Mononuclear cell (primary cell): ENCODE measurements around the gene IFT27. TPM values are rescaled to one million over a fixed set of nuclear protein-coding genes. Genes with fewer than 3 reads are reported as not detected.

Experiments used
- H3K27me3 ChIP-seq: 2 replicates; pipeline ENCODE4 v1.6.0; 2011; ENCODE audit warnings: low read length, control low read depth; ENCODE audit not compliant: insufficient read depth
- H3K4me1 ChIP-seq: 2 replicates; pipeline ENCODE4 v1.5.1; 2011; ENCODE audit warnings: mild to moderate bottlenecking, low read length, control low read depth; ENCODE audit not compliant: insufficient read depth
- H3K4me3 ChIP-seq: 2 replicates; pipeline ENCODE4 v1.5.1; 2011; ENCODE audit warnings: mild to moderate bottlenecking, low read length, moderate library complexity
- H3K9me3 ChIP-seq: 2 replicates; pipeline ENCODE4 v1.5.1; 2011; ENCODE audit warnings: low read depth, mild to moderate bottlenecking, control low read depth, low read length
- total RNA-seq: library from RNA; depleted of rRNA; stranded (reverse); fragments of >200 nt; gene quantifications from one replicate; pipeline ENCODE4 v1.2.3, GENCODE V29; 2012

Gene IFT27, protein sequence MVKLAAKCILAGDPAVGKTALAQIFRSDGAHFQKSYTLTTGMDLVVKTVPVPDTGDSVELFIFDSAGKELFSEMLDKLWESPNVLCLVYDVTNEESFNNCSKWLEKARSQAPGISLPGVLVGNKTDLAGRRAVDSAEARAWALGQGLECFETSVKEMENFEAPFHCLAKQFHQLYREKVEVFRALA
- total RNA-seq = 1.6 TPM

DNA sequence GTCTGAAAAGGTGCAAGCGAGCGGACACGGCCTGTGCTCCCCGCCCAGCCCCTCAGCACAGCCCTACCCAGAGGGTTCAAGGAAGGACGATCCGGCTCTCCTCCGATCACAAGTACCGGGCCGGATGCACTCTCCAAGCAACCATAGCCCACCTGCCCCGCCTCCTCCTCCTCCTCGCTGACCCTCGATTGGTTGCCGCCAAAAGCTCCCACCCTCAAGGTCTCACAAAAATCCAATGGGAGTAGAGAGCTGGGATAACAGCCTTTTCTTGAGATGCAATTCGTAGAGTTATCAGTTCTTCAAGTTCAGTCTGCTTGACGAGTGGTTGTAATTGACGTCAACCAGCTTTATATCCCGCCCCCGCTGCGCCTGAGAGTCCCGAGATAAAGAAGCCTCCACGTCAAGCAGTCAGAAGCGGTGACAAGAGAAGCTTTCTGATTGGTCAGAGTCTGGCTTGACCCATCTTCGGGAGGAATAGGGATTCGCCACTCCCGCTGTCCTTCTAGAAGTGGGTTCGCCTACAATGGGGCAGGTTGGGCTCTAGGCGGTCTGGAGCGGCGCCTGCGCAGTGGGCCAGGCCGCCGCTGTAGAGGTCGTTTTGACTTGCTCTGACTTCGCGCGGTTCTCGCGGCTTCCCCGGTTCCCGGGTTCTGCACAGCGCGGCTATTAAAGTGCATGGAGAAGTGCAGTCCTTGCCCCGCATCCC is at the start of gene IFT27:
IFT27 (minus strand) TSS at position 156 of the 706 bp plus-strand sequence. CDS start 412 bp downstream, outside the sequence.
- H3K27me3 ChIP-seq = no peaks in the 10 kb centered on the region
- H3K9me3 ChIP-seq = no peaks in the 10 kb centered on the region
- H3K4me3 ChIP-seq = peak within 1 kb of the TSS; percentile 56
- H3K4me1 ChIP-seq = peaks cover 24% of the 10 kb centered on the region

- peaks cover 46% of the 10 kb centered on the region for H3K27me3 ChIP-seq
- no peaks in the 10 kb centered on the region for H3K9me3 ChIP-seq
- no peak overlapping the region for H3K4me3 ChIP-seq
- H3K4me1 ChIP-seq = no peaks in the 10 kb centered on the region
These were observed 48.7 kb upstream of the IFT27 start for GRCh38 chr22:36824655-36825054.

DNA sequence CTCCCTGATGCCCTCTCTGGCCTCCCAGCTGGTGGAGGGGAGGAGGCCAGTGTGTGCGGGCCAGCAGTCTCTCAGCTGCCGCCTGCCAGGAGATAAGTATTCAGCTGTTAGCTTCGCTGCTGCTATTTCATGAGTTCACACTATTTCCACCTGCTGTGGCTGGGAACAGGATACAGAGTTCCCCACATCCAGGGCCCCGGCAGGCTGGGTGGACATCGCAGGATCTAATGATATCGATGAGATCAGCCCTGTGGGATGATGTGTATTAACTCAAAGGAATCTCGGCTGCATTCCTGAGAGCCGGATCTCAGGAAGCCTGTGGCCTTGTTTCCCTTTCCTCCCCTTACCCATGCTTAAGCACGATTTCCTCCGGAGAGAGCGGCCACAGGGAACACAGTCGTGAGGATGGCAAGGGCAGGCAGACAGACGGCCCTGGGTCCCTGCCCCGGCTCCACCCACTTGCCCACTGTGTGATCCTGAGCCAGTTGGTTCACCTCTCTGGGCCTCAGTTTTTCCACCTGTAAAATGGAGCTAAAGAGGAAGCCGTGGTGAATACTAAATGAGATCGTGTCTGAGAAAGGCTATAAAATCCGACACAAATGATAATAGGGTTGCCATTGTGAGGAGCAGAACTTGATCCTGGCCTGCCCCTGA is 47.4 kb upstream of the IFT27 start:
- Histone ChIP-seq H3K27me3 (peaks cover 40% of the 10 kb centered on the region), H3K4me1 (no peaks in the 10 kb centered on the region), H3K4me3 (no peak overlapping the region), H3K9me3 (no peaks in the 10 kb centered on the region)

DNA sequence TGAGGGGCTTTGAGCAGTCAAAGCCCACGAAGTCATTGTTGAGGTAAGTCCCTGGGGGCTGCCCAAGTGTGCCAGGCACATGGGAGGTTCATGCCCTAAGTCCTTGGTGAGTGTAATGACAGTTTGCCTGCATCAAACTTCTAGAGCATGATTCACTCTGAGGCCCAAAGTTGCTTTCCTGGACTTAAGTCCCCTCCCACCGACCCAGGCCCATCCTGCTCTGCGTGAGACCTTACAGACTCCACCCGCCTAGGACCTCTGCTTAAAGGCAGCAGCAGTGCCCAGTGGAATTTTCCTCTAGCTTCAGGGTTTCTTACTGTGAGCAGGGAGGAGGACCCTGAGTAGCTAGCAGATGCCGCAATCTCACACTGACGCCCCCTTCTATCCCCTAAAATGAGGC is 46.7 kb upstream of the IFT27 start:
- no peak overlapping the region for H3K4me3 ChIP-seq
- H3K27me3 ChIP-seq = peaks cover 42% of the 10 kb centered on the region
- H3K9me3 ChIP-seq = no peaks in the 10 kb centered on the region
- no peaks in the 10 kb centered on the region for H3K4me1 ChIP-seq

GRCh38 chr22:36819112-36819511 is 43.2 kb upstream of the IFT27 start:
- Histone ChIP-seq H3K9me3 (no peaks in the 10 kb centered on the region), H3K4me3 (no peak overlapping the region), H3K27me3 (peaks cover 62% of the 10 kb centered on the region), H3K4me1 (peaks cover 11% of the 10 kb centered on the region)

DNA sequence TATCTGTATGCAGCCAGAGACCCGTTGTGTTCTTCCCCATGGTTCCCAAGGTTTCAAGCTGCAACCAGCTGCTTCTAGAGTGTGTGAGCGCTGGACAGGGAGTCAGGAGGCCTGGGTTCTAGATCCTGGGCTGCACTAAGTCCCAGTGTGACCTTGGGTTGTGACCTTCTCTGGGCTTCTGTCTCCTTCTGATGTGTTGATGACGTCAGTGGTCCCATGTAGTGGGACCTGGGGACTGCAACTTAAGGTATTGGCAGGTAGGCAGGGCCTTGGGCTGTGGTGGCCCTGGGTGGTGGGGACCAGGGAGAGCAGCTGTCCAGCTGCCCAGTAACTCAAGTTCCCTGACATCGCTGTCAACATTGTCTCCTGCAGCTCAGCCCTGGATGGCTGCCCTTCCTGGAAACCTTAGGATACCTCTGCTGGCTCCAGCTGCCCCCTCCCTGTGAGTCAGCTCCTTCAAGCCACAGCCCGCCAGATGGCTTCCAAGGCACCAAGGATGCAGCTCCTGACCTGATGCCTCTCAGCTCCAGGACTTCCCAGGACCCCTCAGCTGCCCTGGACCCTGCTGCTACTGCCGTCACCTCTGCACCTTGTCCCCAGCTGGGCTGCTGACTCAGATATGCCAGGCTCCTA is 42.2 kb upstream of the IFT27 start:
- Histone ChIP-seq H3K4me1 (peaks cover 11% of the 10 kb centered on the region), H3K9me3 (no peaks in the 10 kb centered on the region), H3K4me3 (no peak overlapping the region), H3K27me3 (peaks cover 59% of the 10 kb centered on the region)

DNA sequence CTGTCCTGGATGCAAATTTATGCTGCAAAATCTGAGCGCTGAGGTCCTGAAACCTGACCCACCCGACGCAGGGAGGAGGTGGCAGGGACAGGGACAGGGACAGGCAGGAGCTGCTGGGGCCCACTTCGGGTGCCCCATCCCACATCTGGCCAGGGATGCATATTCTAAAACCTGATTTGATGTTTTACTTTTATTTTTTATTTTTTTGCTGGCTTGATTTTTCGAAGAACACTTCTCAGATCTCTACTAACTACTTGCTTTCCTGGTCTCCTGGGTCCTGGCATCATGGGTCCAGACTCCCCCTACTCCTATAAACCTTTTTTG is 41.6 kb upstream of the IFT27 start:
- Histone ChIP-seq H3K4me1 (peaks cover 11% of the 10 kb centered on the region), H3K27me3 (peaks cover 57% of the 10 kb centered on the region), H3K4me3 (no peak overlapping the region), H3K9me3 (no peaks in the 10 kb centered on the region)

DNA sequence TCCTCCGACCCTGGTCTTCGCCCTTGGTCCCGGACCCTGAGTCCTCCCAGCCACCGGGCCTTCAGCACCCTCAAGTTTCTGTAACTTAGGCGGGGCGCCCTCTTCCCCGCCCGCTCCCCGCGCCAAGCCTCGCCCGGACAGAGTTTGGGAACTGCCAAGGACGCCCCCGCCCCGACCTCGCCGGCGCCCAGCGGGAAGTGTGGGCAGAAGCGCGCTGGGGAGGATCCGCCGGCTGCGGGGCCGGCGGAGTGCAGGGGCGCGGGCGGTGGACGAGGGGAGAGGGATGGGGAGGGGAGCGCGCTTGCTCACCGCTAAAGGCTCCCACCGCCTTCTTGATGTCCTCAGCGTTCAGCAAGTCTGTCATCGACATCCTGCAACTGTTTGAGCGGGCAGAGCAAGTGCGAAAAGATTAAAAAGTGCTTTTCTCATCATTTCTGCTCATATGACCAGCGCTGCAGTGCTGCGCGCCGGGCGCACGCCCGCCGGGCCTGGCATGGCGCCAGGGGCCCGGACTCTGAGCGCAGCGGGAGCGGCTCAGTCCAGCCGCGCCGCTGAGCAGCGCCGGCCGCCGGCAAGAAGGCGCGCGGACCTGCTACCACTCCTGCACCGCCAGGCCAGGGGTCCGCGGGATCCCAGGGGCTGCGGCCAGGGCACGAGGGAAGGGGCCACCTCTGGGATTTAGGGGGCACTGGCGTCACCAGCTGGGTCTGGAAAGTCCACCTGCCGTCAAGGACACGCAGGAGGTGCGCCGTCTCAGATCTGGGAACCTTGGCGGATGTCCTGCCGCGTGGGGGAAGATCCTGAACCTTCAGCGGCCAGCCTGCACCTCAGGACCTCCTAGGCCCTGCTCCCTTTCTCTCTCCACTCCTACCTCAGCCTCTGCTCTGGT is 41.0 kb upstream of the IFT27 start, which contains the start of gene PVALB:
PVALB (minus strand) TSS at position 400 of the 889 bp plus-strand sequence; CDS start at position 370, 30 bp downstream.
- Histone ChIP-seq H3K4me3 (no peak within 1 kb of the TSS), H3K27me3 (peaks cover 57% of the 10 kb centered on the region), H3K9me3 (no peaks in the 10 kb centered on the region), H3K4me1 (peaks cover 11% of the 10 kb centered on the region)

GRCh38 chr22:36816339-36816635 is 40.4 kb upstream of the IFT27 start:
- no peaks in the 10 kb centered on the region for H3K9me3 ChIP-seq
- no peak overlapping the region for H3K4me3 ChIP-seq

GRCh38 chr22:36815558-36816338 is 39.8 kb upstream of the IFT27 start:
- peaks cover 56% of the 10 kb centered on the region for H3K27me3 ChIP-seq

More at GRCh38 chr22:36816339-36816635, 40.4 kb upstream of the IFT27 start:
- H3K27me3 ChIP-seq = peaks cover 57% of the 10 kb centered on the region
- H3K4me1 ChIP-seq = peaks cover 11% of the 10 kb centered on the region

DNA sequence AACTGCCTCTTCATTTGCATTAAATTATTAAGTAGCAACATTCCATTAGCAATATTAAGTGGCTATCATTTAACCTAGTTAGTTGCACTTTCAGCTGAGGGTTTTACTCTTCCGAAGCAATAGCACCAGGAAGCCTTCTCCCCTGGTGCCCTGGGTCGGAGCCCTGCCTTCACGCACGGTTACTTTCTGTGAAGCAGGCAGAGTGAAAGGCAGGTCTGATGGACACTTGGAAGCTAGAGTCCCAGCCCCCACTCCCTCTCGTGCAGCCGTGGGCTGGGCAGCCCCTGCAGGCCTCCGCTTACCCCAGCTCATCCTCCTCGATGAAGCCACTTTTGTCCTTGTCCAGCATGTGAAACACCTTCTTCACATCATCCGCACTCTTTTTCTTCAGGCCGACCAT is 38.9 kb upstream of the IFT27 start:
- Histone ChIP-seq H3K4me3 (no peak overlapping the region), H3K27me3 (peaks cover 49% of the 10 kb centered on the region), H3K9me3 (no peaks in the 10 kb centered on the region), H3K4me1 (peaks cover 11% of the 10 kb centered on the region)

More at GRCh38 chr22:36815558-36816338, 39.8 kb upstream of the IFT27 start:
- no peaks in the 10 kb centered on the region for H3K9me3 ChIP-seq
- H3K4me1 ChIP-seq = peaks cover 11% of the 10 kb centered on the region
- H3K4me3 ChIP-seq = no peak overlapping the region

- Histone ChIP-seq H3K9me3 (no peaks in the 10 kb centered on the region), H3K27me3 (peaks cover 21% of the 10 kb centered on the region), H3K4me3 (no peak overlapping the region), H3K4me1 (peaks cover 15% of the 10 kb centered on the region)
These were observed 35.3 kb upstream of the IFT27 start for GRCh38 chr22:36811094-36811800.

- H3K27me3 ChIP-seq = peaks cover 2% of the 10 kb centered on the region
- no peaks in the 10 kb centered on the region for H3K9me3 ChIP-seq
- no peak overlapping the region for H3K4me3 ChIP-seq
- peaks cover 15% of the 10 kb centered on the region for H3K4me1 ChIP-seq
These were observed 33.4 kb upstream of the IFT27 start for GRCh38 chr22:36809351-36809750.
